Stimulated activated CD8-positive, alpha-beta memory T cell treated with anti-CD3 and anti-CD28 coated beads, Interleukin-4, amount 100 ng/mL, for 24 hours (primary cell): ENCODE results near the gene TSPAN18.

Experiments
- DNase-seq: peaks from one replicate; pipeline ENCODE4 v3.0.0-alpha.2; 2020; ENCODE audit warnings: low read depth

TSPAN18 gene

DNA sequence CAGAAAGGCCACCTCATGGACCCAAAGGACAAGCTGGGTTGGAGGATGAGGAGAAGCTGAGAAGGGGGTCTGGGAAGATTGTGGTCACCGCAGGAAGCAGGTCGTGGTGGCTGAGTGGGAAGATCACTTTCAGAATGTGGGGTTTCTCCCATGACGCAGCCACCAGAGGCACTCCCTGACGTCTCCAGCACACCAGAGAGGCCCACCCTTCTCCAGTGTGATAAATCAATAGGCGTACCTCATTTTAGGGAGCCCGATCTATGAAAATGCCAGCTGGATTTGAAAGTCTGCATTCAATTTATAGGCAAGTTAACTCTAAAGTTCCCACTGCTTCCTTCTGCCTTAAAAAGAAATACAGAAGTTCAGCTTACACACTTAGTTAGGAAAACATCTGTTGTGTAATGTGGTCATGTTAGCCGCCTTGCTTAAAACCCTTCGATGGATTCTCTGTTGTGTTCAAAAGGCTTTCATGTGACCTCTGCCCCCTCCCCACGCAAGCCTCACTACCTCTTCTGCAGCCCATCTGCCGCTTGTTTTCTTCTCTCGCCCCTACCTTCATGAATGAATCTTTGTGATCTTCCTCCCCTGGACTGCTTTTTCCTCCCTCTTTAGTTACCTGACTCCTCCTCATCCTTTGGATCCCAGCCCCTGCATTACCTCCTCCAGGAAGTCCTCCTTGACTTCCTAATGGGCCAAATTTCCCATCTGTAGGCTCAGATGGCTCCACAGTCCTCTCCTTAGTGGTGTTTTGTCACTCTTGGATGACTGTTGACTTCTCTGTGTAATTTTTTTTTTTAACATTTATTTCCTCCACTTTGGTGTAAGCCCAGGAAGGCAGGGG is 10.7 kb downstream of the TSPAN18 start:
- DNase-seq: no peak

DNA sequence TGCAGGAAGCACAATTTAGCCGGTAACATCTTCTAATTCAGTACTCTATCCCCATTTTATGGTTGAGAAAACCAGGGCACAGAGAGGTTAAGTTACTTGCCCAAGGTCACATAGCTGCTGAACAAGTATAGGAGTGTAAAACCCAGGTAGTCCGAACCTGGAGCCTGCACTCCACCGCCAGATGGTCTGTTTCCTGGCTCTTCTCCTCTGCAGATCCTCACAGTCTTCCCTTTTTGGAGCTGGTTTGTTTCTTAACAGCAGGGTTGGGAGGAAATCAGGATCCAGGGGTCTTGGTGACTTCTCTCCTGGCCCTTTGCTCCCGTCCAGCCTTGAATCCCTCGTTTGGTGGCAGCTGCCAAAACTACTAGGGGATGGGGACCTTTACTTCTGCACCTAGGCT is 12.0 kb downstream of the TSPAN18 start:
- DNase-seq: no peak

DNA sequence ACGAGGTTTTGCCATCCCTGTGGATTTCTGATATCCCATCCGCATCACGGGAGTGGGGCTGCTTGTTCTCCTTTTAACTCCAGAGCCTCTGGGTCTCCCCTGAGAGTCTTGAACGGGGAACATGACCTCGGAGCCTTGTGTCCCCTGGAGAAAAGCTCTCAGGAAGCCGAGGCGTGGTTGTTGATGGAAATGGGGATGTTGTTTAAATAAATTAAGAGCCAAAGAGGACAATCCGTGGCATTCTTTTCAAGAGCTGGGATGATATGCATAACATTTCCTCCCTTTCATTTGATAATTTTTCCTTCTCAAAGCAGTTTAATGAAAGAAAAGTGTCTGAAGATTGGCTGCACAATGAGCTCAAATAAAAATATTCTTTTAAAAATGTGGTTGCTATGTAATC is 14.2 kb downstream of the TSPAN18 start:
- no peak for DNase-seq

DNA sequence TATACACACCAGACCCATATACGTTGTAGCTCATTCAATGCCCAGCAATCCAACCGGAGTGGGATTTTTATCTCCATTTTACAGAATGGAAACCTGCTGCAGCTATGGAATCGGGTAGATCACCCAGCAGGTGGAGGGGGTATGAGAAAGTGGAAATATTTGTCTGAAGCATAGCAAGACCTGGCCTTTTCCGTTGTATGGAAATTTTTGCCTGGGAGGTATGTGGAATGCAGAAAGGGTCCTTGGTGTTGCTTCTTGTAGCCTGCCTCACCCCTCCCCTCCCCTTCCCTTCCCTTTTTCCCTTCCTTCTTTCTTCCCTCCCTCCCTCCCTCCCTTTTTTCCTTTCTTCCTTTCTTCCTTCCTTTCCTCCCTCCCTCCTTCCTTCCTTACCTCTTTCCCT is 15.2 kb downstream of the TSPAN18 start:
- DNase-seq: no peak

DNA sequence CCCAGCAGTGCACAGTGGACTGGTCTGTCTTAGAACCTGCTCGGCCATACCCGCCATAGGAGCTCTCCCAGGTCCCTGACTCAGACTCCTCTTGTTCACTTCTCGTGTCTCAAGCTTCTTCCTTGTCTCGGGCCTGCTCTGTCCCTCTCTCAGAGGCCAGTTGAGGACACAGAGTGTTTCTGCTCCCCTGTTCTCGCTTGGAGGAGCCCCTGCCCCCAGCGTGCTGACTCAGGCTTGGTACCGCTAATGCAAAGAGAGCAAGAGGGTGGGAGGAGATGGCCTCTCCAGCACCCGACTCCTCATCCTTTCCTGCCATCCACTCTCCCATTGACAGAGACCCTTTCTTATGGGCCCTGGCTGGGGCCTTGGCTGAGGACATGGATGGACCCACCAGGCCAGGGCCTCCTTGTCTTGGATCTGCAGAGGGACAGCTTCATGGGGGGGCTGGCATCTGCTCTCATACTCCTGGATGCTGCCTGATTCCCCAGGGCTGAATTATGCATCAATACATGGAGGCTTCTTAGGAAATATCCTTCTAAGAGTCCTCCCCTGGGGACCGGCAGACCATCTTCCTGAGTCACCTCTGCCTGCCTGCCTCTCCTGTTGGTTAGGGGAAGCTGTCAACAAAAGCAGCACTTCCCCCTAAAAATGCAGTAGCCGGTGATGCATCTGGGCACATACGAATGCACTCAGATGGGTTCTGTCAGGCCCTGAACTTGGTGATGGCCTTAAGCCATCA is 15.9 kb downstream of the TSPAN18 start:
- no peak for DNase-seq

DNA sequence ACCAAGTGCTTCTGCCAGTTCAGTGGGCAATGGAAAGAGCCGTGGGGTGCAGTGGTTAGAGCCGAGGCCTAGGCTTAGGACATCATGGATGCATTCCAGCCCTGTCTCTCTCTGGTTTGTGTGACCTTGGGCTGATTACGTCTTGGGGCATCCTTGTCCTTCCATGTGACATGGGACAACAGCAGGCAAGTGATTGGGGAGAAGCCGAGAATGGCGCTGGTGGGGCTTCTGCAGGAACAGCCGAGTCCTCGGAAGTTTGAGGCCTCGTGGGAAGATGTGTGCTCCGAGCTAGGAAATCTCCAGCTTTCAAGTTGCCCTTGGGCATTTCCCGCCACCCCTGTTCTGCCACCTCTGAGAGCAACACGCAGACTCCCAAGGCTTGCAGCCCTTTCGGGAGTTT is 16.6 kb downstream of the TSPAN18 start:
- no peak for DNase-seq

DNA sequence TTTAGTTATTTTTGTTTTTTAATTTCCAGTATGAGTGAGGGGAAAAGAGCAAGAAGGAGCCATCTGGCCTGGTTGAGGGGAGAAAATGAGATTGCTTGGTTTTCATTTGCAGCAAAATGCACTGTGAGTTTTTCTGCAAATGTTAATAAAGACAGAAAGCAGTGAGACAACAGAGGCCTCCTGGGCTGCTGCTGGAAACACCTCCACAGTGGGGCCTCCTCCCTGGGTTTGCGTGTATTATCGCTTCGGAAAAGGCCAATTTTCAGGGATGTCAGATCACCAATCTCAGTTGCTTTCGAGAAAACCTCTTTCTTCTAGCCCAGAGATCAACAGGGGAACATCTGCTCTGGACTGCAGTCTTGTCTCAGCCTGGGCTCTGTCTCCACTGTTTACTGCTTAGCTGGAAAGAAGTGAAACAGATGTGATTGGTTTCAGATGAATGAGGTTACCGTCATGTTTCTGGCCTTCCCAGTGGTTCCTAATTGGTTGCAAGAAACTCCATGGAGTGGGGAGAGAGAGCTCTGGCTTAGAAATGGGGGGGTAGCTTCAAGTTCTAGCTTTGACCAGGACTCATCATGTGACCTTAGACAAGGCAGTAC is 17.3 kb downstream of the TSPAN18 start:
- no peak for DNase-seq

DNA sequence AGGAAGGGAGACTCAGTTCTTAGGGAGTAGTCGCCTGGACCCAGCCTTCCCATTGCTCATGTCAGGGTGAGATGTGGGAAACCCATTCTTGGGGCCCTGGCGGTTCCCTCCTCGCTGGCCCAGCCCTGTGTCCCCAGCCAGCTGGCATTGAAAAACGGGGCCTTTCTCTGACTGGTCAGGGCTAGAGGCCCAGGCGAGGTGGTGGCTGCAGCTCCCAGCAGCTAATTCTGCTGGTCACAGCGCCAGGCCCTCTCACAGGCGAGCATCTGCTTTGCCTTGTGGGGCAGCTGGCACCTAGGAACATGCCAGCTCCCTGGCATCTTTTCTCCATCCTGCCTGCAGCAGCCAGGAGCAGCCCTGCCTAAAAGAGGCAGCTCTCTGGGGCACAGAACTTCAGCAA is 20.1 kb downstream of the TSPAN18 start:
- DNase-seq: no peak

DNA sequence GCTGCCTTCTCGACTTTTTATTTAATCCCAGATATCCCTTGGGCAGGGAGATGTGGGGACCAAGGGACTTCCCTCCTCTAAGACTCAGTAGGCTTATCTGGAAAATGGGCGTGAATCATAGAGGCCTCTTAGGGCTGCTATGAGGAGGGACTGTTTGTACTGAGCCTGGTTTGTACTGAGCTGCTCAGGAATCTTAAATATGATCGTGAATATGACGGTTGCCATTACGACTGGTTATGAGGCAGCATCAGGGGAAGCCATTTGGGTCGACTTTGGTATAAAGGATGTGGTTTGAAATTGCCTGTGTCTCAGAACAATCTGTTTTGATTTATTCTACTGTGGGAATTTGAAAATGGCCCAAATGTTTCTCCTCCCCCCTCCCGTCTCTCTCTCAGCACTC is 20.6 kb downstream of the TSPAN18 start:
- DNase-seq: no peak

DNA sequence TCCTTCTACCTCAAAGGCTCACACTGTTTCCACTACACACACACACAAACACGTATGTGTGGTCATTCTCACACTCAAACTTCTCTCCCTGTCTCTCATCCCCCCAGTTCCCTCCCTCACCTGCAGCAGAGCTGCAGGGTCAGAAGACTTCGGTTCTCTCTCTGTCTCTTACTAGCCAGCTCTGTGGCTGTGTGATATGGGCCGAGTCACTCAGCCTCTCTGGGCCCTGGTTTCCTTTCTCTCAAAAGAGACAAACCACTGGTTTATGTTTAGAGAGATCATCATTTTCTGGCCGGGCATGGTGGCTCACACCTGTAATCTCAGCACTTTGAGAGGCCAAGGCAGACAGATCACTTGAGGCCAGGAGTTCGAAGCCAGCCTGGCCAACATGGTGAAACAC is 21.1 kb downstream of the TSPAN18 start:
- DNase-seq: no peak

DNA sequence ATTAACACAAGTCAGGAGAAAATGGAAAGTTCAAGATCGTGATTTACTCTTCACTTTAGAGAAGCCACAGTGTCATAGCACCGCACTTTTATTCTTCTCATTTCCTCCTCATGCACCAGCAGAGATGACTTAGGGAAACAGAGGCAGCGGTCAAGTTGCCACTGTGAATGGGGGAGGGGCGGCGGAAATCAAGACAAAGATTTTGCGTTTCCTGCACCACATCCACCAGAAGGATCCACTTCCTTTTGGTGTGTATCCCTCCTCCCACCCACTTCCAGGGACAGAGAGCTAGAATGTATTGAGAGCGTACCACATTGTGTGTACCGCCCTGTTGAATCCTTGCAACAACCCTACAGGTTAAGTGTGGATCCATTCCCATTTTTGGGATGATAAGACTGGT is 21.8 kb downstream of the TSPAN18 start:
- no peak for DNase-seq

DNA sequence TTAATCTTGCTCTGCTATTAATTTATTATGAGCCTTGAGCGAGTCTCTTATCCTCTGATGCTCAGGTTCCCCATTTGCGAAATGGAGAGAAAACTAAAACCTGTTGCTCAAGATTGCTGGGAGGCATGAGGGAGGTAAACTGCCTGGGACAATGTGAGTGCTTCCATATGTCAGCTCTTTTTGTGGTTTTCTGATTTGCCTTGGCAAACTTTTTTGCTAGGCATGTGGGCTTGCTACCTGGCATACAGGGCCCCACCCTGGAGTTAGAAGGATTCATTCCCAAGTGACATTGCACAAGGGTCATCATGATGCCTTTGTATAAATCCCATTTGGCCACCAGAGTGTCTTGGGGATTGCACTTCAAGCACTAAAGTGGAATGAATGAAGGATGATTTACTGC is 22.4 kb downstream of the TSPAN18 start:
- DNase-seq: no peak

DNA sequence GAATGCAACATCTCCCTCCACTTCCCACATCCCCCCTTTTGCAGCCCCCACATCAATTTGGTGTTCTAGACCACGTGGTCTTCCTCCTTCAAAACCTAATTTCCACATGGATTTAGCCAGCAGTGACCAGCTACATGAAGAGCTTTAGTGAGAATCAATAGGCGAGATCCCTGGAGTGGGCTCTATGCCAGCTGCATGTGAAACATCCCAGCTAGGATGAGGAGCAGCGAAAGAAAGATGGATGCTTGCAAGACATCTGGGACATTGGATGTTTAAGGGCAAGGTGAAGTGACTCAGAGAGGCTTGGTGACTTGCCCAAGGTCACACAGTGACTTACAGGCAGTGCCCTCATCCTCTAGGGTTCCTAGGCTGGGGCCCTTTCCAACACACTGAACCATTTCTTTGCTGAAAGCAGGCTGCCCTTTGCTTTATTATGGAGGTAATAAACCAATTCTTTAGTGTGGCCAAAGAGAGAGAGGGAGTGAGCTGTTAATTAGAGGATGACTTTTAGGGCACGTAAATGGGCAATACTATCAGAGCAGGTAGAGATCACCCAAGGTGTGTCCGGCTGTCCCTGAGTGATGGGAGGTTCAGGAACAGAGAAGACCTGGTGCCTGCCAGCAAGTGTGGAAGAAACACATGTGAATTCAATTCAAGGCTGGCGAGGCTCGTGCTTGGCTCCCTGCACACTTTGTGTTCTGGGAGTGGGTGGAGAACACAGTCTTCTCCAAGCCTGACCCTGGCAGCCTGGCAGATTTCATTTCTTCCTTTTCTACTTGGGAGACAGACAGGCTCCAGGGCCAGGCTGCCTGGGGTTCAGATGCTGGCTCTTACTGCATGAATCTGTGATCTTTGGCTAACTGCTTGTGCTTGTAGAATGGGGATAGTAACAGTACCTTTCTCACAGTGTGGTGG is 24.0 kb downstream of the TSPAN18 start:
- DNase-seq: no peak

DNA sequence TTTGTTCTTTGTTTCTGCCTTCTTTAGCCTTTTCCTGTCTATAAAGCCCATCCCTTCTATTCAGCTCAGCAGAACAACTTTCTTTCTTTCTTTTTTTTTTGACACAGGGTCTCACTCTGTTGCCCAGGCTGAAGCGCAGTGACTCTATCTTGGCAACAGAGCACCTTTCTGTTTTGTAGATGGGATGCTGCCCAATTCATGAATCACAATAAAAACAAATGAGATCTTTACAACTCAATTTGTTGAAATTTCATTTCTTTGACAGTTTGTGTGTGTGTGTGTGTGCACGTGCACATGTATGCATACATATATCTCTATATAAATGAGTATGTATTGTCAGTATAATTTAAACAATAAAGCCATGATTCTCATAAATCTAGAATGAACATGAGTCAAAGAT is 25.5 kb downstream of the TSPAN18 start:
- no peak for DNase-seq

DNA sequence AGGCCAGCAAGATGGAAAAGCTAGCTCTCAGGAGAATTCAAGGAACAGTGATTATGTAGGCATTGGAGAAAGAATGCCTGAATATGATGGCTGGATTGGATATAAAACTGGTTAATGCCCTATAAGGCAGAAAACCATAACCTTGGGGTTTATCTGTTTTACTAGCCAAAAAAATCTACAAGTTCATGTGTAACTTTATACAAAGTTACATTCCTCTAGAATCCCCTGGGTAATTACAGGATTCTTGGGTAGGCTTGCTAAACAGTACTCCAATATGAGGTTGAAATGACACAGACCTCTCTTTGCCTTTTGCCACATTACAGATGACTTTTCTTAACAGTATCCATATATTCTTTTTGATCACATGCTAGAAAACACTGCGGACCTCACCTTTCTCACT is 26.0 kb downstream of the TSPAN18 start:
- DNase-seq: no peak

DNA sequence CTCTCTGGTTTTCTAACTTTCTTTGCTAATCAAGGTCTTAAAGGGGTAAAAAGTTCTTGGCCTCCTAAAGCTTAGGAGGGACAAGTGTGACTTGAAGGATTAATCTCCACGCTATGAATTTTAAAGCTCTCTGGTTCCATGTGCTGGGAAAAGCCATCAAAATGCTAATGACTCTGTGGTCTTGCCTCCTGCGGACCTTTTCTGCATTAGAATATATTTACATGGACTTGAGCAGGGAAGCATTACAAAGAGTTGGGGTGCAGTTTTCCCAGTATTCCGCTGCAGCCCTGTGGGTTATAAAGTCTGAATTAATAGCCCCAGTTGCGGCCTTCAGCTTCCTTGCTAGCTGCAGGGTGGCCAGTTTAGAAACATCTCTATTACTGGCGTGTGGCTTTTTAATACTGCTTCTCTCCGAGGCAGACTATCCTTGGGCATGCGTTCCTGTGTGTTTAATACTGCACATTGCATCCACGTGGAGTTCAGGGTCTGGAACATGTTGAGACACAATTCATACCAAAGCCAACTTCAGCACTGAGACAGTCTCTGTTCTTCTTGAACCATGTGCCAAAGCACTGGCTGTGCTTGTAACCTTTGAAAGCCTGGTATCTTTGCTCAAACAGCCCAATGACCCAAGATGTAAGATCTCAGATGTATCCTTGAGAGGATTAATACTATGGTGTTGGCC is 27.3 kb downstream of the TSPAN18 start:
- DNase-seq: no peak

DNA sequence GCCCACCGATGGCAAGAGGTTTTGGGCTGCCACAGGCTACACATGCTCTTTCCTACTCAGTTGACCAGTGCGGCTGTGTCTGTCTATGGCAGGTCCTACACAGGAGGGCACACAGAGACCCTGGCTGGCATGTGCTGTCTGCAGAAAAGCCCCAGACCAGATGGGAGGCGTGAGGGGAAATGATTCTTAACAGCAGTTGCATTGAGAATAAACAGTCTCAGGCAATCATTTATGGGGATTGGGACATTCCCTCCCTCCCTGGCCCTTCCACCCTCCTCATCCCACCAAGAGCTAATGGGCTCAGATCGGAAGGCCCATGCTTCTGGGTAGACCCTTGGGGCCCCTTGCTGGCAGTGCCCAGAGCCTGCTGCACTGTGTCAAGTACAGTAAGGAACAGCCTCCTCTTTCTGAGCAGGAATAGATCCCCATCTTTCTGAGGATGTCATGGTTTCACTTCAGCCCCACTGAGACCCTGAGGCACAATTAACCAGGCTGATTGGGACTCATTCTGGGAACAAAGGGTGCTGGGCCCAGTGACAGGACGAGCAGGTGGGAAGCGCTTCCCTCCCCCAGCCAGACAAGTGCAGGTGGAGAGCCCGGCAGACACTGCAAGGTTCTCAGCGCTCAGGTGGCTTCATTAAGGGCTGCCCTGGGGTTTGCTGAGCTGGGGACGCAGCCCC is 28.3 kb downstream of the TSPAN18 start:
- DNase-seq: no peak

DNA sequence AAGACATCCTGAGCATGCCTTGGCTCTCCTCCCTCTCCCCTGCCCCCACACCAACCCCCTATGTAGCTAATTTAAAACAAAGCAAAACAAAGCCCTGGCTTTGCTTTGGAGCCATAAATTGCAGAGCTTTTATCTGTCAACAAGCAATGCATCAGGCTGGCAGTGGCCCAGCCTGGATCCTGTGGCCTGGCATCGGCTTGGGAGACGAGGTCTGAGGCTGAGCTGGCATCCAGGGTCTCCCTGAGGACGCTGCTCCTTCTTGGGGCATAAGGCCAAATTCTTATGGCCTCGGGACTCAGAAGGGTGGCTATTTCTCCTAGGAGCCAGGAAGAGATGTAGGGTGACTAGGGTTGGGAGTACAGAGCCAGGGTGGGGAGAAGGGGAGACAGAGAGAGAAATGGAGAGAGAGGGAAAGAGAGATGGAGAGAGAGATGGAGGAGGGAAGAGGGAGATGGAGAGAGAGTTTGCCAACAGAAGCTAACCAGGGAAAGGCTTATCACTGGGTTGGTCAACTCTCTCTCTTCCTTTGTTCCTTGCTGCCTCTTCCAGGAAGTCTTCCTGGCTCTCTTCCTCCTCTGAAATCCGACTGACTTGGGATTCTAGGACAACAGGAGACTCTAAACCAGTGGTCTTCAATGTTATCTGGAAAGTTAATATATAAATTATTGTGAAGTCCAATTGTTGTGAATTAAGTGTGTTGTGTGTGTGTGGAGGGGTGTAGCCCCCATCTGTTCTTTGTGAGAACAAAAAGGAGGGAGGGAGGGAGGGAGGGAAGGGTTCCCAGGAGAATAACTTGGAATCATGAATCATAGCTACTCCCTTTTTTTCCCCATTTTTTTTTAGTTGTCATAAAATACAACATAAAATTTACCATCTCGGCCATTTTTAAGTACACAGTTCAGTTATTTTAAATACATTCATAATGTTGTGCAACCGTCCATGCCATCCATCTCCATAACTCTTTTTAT is 29.1 kb downstream of the TSPAN18 start:
- no peak for DNase-seq

DNA sequence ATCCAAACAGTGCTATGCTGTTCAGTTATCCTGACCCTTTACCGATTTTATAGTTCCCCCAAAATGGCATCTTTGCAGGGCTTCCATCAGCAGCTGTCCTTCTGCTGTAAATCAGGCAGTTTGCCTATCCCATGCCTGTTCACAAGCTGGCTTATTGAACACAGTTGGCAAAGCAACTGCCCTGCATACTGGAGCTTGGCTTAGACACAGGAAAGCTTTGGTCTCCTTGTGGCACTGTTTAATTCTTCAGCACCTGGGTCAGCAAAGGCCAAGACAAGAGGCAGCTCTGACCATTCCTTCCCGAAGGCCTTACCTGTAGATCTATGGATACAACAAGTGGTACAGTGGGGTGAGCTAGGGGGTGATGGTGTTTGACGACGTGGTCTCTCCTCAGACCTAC is 32.2 kb downstream of the TSPAN18 start:
- no peak for DNase-seq
